B cell (primary cell): ENCODE results near the gene CELF2. TPM values are rescaled to one million over a fixed set of nuclear protein-coding genes. Genes with fewer than 3 reads are reported as not detected.

Experiments
- ATAC-seq: fragments of 200-7000 bp; cut with Tn5 transposase; one replicate; pipeline ENCODE4 v1.10.0; 2021; ENCODE audit warnings: low read depth, mild to moderate bottlenecking, moderate number of reproducible peaks, moderate library complexity
- CTCF ChIA-PET: fragments of 350-600 bp; sonication (Branson Sonifier 250); formaldehyde crosslinking; loops from one replicate; lab custom pipeline; 2021; ENCODE audit warnings: antibody characterized with exemption, inconsistent platforms; lab: Charles Lee
- POLR2A ChIA-PET: fragments of 350-600 bp; sonication (Branson Sonifier 250); formaldehyde crosslinking; loops from one replicate; lab custom pipeline; 2021; ENCODE audit warnings: antibody characterized with exemption; lab: Charles Lee
- DNase-seq: peaks from one replicate; pipeline ENCODE4 v3.0.0; 2013
- H2AFZ ChIP-seq: 2 replicates; pipeline ENCODE4 v1.6.1; 2012; ENCODE audit warnings: mild to moderate bottlenecking, low read depth, low read length; ENCODE audit not compliant: insufficient read depth, poor library complexity, severe bottlenecking
- H3K27ac ChIP-seq, 2 donors: 1 replicate in 1 of 2; 2 replicates in 1 of 2; pipeline ENCODE4 v1.5.1; 2012 to 2013; ENCODE audit warnings: low read length in 2 of 2, mild to moderate bottlenecking in 2 of 2, moderate library complexity in 1 of 2
- H3K27me3 ChIP-seq, 4 experiments: fragments of 200-600 bp in 1 of 4; sonication (generic) in 1 of 4; replicated peaks in 1 of 4; 1 replicate in 2 of 4; 2 replicates in 2 of 4; pipeline versions ENCODE4 v1.6.1 to v1.7.0; 2013 to 2016; ENCODE audit warnings: low read length in 3 of 4, mild to moderate bottlenecking in 2 of 4, mixed read lengths in 1 of 4, moderate library complexity in 1 of 4; ENCODE audit not compliant: insufficient read depth in 4 of 4, control insufficient read depth in 3 of 4; ENCODE audit errors: control extremely low read depth in 1 of 4
- H3K36me3 ChIP-seq, 2 experiments: replicated peaks in 1 of 2; 1 replicate in 1 of 2; 2 replicates in 1 of 2; pipeline versions ENCODE4 v1.6.1 to v1.7.1; 2013; ENCODE audit warnings: low read length in 1 of 2; ENCODE audit not compliant: insufficient read depth in 2 of 2, control insufficient read depth in 1 of 2; ENCODE audit errors: control extremely low read depth in 1 of 2, extremely low read depth in 1 of 2
- H3K4me1 ChIP-seq, 2 donors: fragments of 200-600 bp in 1 of 2; sonication (generic) in 1 of 2; 1 replicate in 1 of 2; 2 replicates in 1 of 2; pipeline versions ENCODE4 v1.5.1 to v1.6.1; 2013 to 2017; ENCODE audit warnings: low read length in 2 of 2; ENCODE audit not compliant: control insufficient read depth in 2 of 2, insufficient read depth in 2 of 2
- H3K4me2 ChIP-seq: replicated peaks from 2 replicates; pipeline ENCODE3; 2012; ENCODE audit warnings: mild to moderate bottlenecking, low read depth, low read length; ENCODE audit not compliant: poor library complexity, severe bottlenecking
- H3K4me3 ChIP-seq, 5 experiments: fragments of 200-600 bp in 1 of 5; sonication (generic) in 1 of 5; 1 replicate in 3 of 5; 2 replicates in 2 of 5; pipeline versions ENCODE4 v1.5.1 to v1.7.0; 2011 to 2016; ENCODE audit warnings: low read length in 4 of 5, mild to moderate bottlenecking in 4 of 5, low read depth in 2 of 5, control low read depth in 1 of 5, moderate library complexity in 1 of 5; ENCODE audit not compliant: insufficient read depth in 1 of 5; ENCODE audit errors: control extremely low read depth in 1 of 5, extremely low read depth in 1 of 5
- H3K79me2 ChIP-seq: fragments of 200-600 bp; sonication (generic); one replicate; pipeline ENCODE4 v1.6.0; 2016; ENCODE audit warnings: low read length; ENCODE audit not compliant: control insufficient read depth, insufficient read depth
- H3K9ac ChIP-seq: fragments of 200-600 bp; sonication (generic); 2 replicates; pipeline ENCODE4 v1.6.1; 2017; ENCODE audit warnings: mild to moderate bottlenecking, low read length, moderate library complexity
- H3K9me3 ChIP-seq, 3 donors: one replicate each; pipeline versions ENCODE4 v1.6.1 to v1.7.1; 2013; ENCODE audit warnings: low read length in 2 of 3; ENCODE audit not compliant: control insufficient read depth in 2 of 3, insufficient read depth in 1 of 3; ENCODE audit errors: control extremely low read depth in 1 of 3
- H4K20me1 ChIP-seq: 2 replicates; pipeline ENCODE4 v1.6.0; 2012; ENCODE audit warnings: mild to moderate bottlenecking, low read length; ENCODE audit not compliant: insufficient read depth, control insufficient read depth, poor library complexity, severe bottlenecking
- H3K27ac Mint-ChIP-seq: one replicate; pipeline ENCODE4 v1.8.0; 2021; ENCODE audit warnings: mixed read lengths
- H3K27me3 Mint-ChIP-seq: one replicate; pipeline ENCODE4 v1.8.0; 2021; ENCODE audit warnings: mixed read lengths
- H3K4me1 Mint-ChIP-seq: one replicate; pipeline ENCODE4 v1.8.0; 2021; ENCODE audit warnings: mixed read lengths
- H3K4me3 Mint-ChIP-seq: one replicate; pipeline ENCODE4 v1.8.0; 2021; ENCODE audit warnings: mixed read lengths
- H3K9me3 Mint-ChIP-seq: one replicate; pipeline ENCODE4 v1.8.0; 2022; ENCODE audit warnings: mixed read lengths; ENCODE audit not compliant: insufficient read depth
- EZH2 ChIP-seq: IDR thresholded peaks from 2 replicates; pipeline ENCODE4 v1.6.1; 2012; ENCODE audit warnings: borderline replicate concordance, low read depth, mild to moderate bottlenecking, moderate library complexity, low read length; ENCODE audit not compliant: insufficient read depth, poor library complexity, severe bottlenecking
- WGBS: methylation state at CpG from one replicate; pipeline ENCODE4 v1.1.5; 2013; ENCODE audit warnings: missing lambda C conversion rate; ENCODE audit not compliant: insufficient coverage; 5-methylcytosine and 5-hydroxymethylcytosine counted together
- intact Hi-C: fragments of 100-400 bp; cut with micrococcal nuclease; formaldehyde crosslinking; loops from one replicate; pipeline ENCODE4 v1.10.0; 2022
- polyA plus RNA-seq: library from polyadenylated mRNA; depleted of rRNA; stranded (reverse); fragments of >200 nt; gene quantifications from 2 replicates; pipeline ENCODE4 v1.2.3, GENCODE V29; 2012
- total RNA-seq, 2 donors: library from RNA; stranded (reverse); fragments of 120-200 nt in 1 of 2; gene quantifications; 1 replicate in 1 of 2; 2 replicates in 1 of 2; pipeline versions ENCODE4 v1.2.3 to v1.2.4, GENCODE V29; 2013 to 2022
- TF ChIP-seq, protein P1 (sequence below): fragments of 200-600 bp; IDR thresholded peaks from one replicate; pipeline ENCODE4 v1.8.0; 2022; ENCODE audit warnings: antibody characterized with exemption, mild to moderate bottlenecking

The CELF2 gene
- total and polyA plus RNA-seq, 2 donors (not counting 1 experiment from before 2014, with no cell fraction given) = 59.5 to 112 TPM

DNA sequence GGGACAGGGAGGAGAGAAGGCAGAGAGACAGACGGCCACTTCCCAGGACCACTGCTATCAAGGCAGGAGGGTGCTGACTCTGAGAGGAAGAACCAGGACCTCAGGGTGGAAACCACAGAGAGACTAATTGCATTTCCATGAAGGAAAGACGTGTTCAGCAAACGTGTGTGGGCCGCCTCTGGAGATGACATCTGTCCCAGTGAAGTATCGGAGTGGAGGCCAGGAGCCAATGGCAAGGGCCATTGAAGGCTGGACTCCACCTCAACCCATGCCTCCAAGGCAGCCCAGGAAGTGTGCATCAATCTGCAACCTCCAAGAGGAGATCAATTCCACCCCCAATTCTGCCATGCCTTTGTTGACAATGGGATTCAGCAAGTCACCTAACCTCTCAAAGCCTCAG lies 363.8 kb downstream of the CELF2 start:
- ChIA-PET POLR2A (no interaction called here), CTCF (no interaction called here)
- Mint-ChIP-seq H3K4me3 (no peak overlapping the region), H3K9me3 (no peaks in the 10 kb centered on the region), H3K27ac (no peak overlapping the region), H3K27me3 (peaks cover 11% of the 10 kb centered on the region), H3K4me1 (peaks cover 4% of the 10 kb centered on the region)
- no peak overlapping the region for H3K4me2 ChIP-seq
- H3K9ac ChIP-seq = no peak overlapping the region
- H3K4me1 ChIP-seq = peaks cover 0 to 5% of the 10 kb centered on the region in 2 donors
- no peaks in the 10 kb centered on the region for H3K79me2 ChIP-seq
- H2AFZ ChIP-seq = no peak overlapping the region
- intact Hi-C loops = no loop called here
- TF ChIP-seq, protein P1, sequence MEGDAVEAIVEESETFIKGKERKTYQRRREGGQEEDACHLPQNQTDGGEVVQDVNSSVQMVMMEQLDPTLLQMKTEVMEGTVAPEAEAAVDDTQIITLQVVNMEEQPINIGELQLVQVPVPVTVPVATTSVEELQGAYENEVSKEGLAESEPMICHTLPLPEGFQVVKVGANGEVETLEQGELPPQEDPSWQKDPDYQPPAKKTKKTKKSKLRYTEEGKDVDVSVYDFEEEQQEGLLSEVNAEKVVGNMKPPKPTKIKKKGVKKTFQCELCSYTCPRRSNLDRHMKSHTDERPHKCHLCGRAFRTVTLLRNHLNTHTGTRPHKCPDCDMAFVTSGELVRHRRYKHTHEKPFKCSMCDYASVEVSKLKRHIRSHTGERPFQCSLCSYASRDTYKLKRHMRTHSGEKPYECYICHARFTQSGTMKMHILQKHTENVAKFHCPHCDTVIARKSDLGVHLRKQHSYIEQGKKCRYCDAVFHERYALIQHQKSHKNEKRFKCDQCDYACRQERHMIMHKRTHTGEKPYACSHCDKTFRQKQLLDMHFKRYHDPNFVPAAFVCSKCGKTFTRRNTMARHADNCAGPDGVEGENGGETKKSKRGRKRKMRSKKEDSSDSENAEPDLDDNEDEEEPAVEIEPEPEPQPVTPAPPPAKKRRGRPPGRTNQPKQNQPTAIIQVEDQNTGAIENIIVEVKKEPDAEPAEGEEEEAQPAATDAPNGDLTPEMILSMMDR = no peak
- TF ChIP-seq EZH2 = no peak
- no peak overlapping the region for H3K27ac ChIP-seq
- peaks cover 0 to 14% (median 0%) of the 10 kb centered on the region in 3 donors for H3K9me3 ChIP-seq
- H3K27me3 ChIP-seq = no peaks in the 10 kb centered on the region
- 73% methylated on average over 5 of the region's 5 CpGs for WGBS
- no peak overlapping the region for H3K4me3 ChIP-seq
- no peaks in the 10 kb centered on the region for H4K20me1 ChIP-seq
- no peak for DNase-seq
- H3K36me3 ChIP-seq = no peaks in the 10 kb centered on the region
- no peak for ATAC-seq

DNA sequence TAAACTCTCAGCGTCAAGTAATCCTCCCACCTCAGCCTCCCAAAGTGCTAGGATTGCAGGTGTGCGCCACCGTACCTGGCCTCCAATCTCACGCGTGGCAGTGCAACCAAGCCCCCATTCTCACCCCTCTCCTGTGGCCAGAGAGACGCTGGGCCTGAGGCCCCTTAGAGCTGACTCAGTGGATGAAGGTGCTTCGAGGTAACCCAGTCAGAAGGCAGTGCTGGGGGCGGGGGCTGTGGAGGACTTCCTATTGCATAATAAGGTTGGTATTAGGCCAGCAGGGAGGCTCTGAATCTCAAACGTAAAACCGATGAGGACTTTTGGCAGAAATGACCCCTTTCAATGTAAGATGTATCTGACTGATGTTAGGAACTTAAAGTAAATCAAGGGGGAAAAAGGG lies 364.5 kb downstream of the CELF2 start:
- intact Hi-C loops = no loop called here
- H2AFZ ChIP-seq = no peak overlapping the region
- H3K27me3 Mint-ChIP-seq = peaks cover 11% of the 10 kb centered on the region
- ChIA-PET POLR2A (no interaction called here), CTCF (no interaction called here)
- no peaks in the 10 kb centered on the region for H3K79me2 ChIP-seq
- H3K27ac Mint-ChIP-seq = no peak overlapping the region
- no peak overlapping the region for H3K4me2 ChIP-seq
- no peak for ATAC-seq
- 93% methylated on average over 9 of the region's 10 CpGs for WGBS
- peaks cover 0 to 5% of the 10 kb centered on the region in 2 donors for H3K4me1 ChIP-seq
- no peaks in the 10 kb centered on the region for H3K27me3 ChIP-seq
- no peaks in the 10 kb centered on the region for H3K9me3 Mint-ChIP-seq
- TF ChIP-seq, protein P1 = no peak
- TF ChIP-seq EZH2 = no peak
- no peaks in the 10 kb centered on the region for H3K36me3 ChIP-seq
- no peaks in the 10 kb centered on the region for H4K20me1 ChIP-seq
- DNase-seq = no peak
- peaks cover 4% of the 10 kb centered on the region for H3K4me1 Mint-ChIP-seq
- no peak overlapping the region for H3K4me3 ChIP-seq
- peaks cover 0 to 14% (median 0%) of the 10 kb centered on the region in 3 donors for H3K9me3 ChIP-seq
- no peak overlapping the region for H3K9ac ChIP-seq
- no peak overlapping the region for H3K27ac ChIP-seq
- H3K4me3 Mint-ChIP-seq = no peak overlapping the region
